ENCODE measurements around the gene CTSH.
"Not testable (repeated sequence)": the region's sequence is repeated elsewhere in the genome, so short reads cannot be mapped to it uniquely, and the experiment has no call there.

The CTSH gene

DNA sequence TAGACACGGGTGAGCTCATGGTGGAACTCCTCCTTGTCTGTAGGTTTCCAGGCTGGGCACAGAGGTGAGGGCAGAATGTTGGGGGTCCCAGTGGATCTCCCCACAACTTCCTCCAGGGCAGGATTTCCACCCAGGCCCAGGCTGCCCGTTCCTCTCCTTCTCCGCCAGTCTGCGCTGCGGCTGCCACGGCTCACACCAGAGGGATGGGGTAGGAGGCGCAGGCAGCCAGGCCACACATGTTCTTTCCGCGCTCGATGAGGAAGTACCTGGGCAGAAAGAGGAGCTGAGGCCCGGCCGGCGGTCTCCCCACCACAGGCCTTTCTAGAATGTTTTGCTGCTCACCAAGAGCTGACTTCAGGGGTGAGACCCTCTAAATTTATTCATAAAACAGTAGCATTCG is 22.9 kb downstream of the CTSH start:
- no peak for DNase-seq

GRCh38 chr15:78921517-78921916 is 23.3 kb downstream of the CTSH start:
- no peak for DNase-seq

DNA sequence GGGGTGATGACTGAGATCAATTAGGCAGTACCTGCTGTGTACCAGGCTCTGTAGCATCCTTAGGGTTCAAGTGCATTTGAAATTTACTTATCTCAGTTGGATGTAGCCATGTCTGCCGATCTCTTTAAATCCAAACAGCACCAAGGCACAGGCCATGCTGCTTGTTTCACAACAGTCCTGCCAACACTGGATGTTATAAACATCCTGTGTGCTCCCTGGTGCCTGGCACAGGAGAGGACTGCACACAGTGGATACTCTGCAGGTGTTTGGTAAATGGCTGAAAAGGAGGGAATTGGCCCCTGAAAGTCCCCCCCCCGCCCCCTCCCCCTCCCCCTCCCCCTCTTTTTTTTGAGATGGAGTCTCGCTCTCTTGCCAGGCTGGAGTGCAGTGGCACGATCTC is 27.0 kb downstream of the CTSH start:
- no peak for DNase-seq

GRCh38 chr15:78916088-78916487 is 28.8 kb downstream of the CTSH start:
- DNase-seq, result no peak

- DNase-seq, result peak in 1 of 2 donors; percentile 36
Observed at GRCh38 chr15:78915341-78916087, 29.3 kb downstream of the CTSH start.

DNA sequence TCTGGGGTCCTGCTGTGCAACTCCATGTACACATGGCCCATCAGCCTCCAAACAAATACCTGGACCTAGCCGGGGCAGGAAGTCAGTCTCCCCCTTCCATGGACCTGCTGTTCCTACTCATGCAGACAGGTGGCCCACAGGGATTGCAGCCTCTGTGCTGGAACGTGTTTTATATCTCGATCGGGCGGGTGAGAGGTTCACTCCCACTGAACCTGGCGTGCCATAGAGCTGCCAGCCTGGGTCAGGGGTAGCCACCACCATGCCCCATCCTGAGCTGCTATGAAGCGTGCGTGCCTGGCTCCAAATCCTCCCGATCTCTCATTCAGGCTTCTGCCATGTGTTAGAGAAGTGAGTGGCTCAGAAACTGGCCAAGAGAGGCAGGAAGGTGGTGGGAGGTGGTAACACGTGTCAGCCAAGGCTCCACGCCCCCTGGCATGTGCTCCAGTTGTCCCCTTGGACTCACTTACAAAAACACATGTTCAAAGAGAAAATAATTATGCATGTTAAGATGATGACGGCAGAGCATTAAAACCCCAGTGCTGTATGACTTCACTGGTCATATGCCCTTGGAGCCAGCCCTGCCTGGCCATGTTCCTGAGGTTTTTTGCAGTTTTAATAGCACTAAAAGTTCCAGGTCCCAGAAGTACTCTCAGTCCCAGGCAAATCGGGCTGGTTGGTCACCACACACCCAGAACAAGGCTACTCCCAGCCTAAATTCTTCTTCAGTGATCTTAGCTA is 30.6 kb downstream of the CTSH start:
- DNase-seq, result no peak

- no peak for DNase-seq
Observed at GRCh38 chr15:78913012-78913411, 31.8 kb downstream of the CTSH start.

- no peak for DNase-seq
Observed at GRCh38 chr15:78912316-78912715, 32.5 kb downstream of the CTSH start.

DNA sequence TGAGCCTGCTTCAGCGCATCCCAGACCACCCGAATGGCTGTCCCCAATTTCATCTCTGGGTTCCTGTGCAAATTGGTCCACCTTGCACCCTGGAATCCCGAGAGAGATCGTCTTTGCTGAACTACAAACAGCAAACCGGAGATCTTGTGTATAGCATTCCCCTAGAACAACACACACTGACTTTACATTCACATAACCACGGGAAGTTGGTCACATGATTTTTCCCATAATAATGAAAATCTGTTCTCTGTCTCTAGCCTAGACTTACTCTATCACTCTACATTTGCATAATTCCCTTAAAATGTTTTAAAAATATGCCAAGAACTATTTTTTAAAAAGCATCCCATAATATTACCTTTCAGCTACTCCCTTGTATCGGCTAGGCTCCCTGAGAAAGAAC is 34.6 kb downstream of the CTSH start:
- no peak for DNase-seq

- no peak for DNase-seq
Observed at GRCh38 chr15:78909791-78910228, 35.0 kb downstream of the CTSH start.

GRCh38 chr15:78909160-78909695 is 35.6 kb downstream of the CTSH start:
- no peak for DNase-seq

- DNase-seq, result no peak
Observed at GRCh38 chr15:78907577-78907976, 37.3 kb downstream of the CTSH start.

GRCh38 chr15:78906316-78906620 is 38.6 kb downstream of the CTSH start:
- DNase-seq, result no peak

DNA sequence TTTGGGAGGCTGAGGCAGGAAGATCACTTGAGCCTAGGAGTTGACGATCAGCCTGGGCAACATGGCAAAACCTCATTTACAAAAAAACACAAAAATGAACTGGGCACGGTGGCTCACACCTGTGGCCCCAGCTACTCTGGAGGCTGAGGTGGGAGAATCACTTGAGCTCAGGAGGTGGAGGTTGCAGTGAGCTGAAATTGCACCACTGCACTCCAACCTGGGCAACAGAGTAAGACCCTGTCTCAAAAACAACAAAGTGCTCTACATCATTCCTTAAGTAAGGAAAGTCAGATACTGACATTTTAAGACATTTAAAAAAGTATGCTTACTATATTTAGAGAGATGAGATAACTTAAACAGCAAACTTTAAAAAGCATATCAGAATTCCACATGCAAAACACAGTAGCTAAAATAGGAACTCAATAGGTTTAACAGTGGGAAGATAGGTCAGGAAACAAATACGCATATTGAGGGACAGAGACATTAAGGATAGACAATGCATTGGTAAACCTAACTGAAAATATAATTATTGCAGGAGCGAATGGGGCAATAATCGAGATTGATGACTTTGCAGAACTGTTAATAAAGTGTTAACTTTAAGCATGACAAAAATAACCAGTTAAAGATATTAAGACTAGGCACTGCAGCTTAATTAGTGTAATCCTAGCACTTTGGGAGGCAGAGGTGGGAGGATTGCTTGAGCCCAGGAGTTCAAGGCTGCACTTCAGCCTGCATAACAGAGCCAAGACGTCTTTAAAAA is 40.1 kb downstream of the CTSH start:
- DNase-seq, result no peak

- not testable (repeated sequence) for DNase-seq
Observed at GRCh38 chr15:78902281-78903032, 42.4 kb downstream of the CTSH start.

GRCh38 chr15:78900819-78901533 is 43.9 kb downstream of the CTSH start:
- not testable (repeated sequence) for DNase-seq

GRCh38 chr15:78898540-78898939 is 46.3 kb downstream of the CTSH start:
- no peak for DNase-seq

DNA sequence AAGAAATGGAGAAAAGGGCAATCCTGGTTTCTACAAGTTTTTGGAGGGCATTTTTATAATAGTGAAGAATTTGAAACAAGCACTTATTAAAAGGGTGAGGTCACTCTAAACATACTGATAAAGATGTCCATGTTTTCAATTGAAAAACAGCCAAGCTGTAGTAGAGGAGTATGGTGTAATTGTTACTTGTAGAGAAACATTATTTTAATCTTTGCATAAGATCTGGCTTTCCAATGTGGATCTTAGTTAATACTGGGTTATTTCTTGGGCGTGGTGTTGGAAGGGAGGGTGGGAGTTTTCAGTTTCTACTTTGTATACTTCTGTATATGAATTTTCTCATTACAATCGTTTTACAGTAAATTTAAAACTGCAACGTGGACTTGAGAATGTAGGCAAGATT is 49.4 kb downstream of the CTSH start:
- DNase-seq, result no peak

- no peak for DNase-seq
Observed at GRCh38 chr15:78893538-78893937, 51.3 kb downstream of the CTSH start.

- no peak for DNase-seq
Observed at GRCh38 chr15:78889000-78889399, 55.8 kb downstream of the CTSH start.

- no peak for DNase-seq
Observed at GRCh38 chr15:78881681-78882080, 63.2 kb downstream of the CTSH start.

DNA sequence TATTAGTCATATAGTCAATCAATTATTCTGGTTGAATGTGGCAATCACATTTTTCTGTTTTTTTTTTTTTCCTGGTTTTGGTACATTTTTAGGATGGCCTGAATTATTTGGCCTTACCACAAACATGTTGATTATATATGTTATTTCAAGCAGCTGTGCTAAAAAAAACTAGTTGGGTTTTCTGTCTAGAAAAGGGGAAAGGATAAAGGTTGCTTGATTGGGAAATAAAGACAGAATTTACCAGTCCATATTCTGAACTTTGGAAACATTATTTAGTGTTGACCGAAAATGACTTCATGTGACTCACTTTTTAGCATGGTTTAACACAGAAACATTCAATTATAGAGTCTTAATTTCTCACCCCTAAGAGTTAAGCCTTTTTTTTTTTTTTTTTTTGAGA is 64.0 kb downstream of the CTSH start:
- DNase-seq, result no peak
